ENCODE results near the gene GUCY1A1.

The GUCY1A1 gene

GRCh38 chr4:155724731-155725130 lies 58.1 kb downstream of the GUCY1A1 start:
- DNase-seq (ENCODE audit: insufficient read length, low spot score) = no peak
- no peak for FAIRE-seq

GRCh38 chr4:155734065-155734464 lies 67.4 kb downstream of the GUCY1A1 start:
- no peak for DNase-seq (ENCODE audit: insufficient read length, low spot score)
- FAIRE-seq = no peak

- FAIRE-seq (no peak), DNase-seq (ENCODE audit: insufficient read length, low spot score) (no peak)
Observed at GRCh38 chr4:155734951-155735350, 68.3 kb downstream of the GUCY1A1 start.

- FAIRE-seq = no peak
- DNase-seq (ENCODE audit: insufficient read length, low spot score) = no peak
Observed at GRCh38 chr4:155735496-155735895, 68.8 kb downstream of the GUCY1A1 start.

GRCh38 chr4:155738548-155738947 lies 71.9 kb downstream of the GUCY1A1 start:
- no peak for FAIRE-seq
- DNase-seq (ENCODE audit: insufficient read length, low spot score) = no peak

GRCh38 chr4:155741546-155741945 lies 74.9 kb downstream of the GUCY1A1 start:
- DNase-seq (ENCODE audit: insufficient read length, low spot score) = no peak
- FAIRE-seq = no peak

GRCh38 chr4:155742310-155743015 lies 75.8 kb downstream of the GUCY1A1 start:
- DNase-seq (ENCODE audit: insufficient read length, low spot score) (no peak), FAIRE-seq (no peak)

GRCh38 chr4:155745984-155746383 lies 79.3 kb downstream of the GUCY1A1 start:
- no peak for FAIRE-seq
- no peak for DNase-seq (ENCODE audit: insufficient read length, low spot score)

- FAIRE-seq (no peak), DNase-seq (ENCODE audit: insufficient read length, low spot score) (no peak)
Observed at GRCh38 chr4:155748039-155748438, 81.4 kb downstream of the GUCY1A1 start.

GRCh38 chr4:155749041-155749440 lies 82.4 kb downstream of the GUCY1A1 start:
- no peak for FAIRE-seq
- DNase-seq (ENCODE audit: insufficient read length, low spot score) = no peak

- FAIRE-seq = no peak
- DNase-seq (ENCODE audit: insufficient read length, low spot score) = no peak
Observed at GRCh38 chr4:155751569-155751968, 84.9 kb downstream of the GUCY1A1 start.

- FAIRE-seq = no peak
- no peak for DNase-seq (ENCODE audit: insufficient read length, low spot score)
Observed at GRCh38 chr4:155757745-155758265, 91.2 kb downstream of the GUCY1A1 start.

- DNase-seq (ENCODE audit: insufficient read length, low spot score) (peak; percentile 95), FAIRE-seq (peak; percentile 77)
Observed at GRCh38 chr4:155758481-155759371, 92.1 kb downstream of the GUCY1A1 start, which contains the start of gene GUCY1B1. Gene GUCY1B1 (plus strand): TSS chr4:155759021. CDS start chr4:155759141, 120 bp downstream.

GRCh38 chr4:155759372-155760252 lies 93.0 kb downstream of the GUCY1A1 start:
- DNase-seq (ENCODE audit: insufficient read length, low spot score) = peak; percentile 32
- no peak for FAIRE-seq

- no peak for FAIRE-seq
- no peak for DNase-seq (ENCODE audit: insufficient read length, low spot score)
Observed at GRCh38 chr4:155761047-155761446, 94.4 kb downstream of the GUCY1A1 start.

- DNase-seq (ENCODE audit: insufficient read length, low spot score) (no peak), FAIRE-seq (no peak)
Observed at GRCh38 chr4:155761916-155762315, 95.3 kb downstream of the GUCY1A1 start.

GRCh38 chr4:155762334-155762733 lies 95.7 kb downstream of the GUCY1A1 start:
- FAIRE-seq = no peak

GRCh38 chr4:155763551-155763950 lies 96.9 kb downstream of the GUCY1A1 start:
- no peak for DNase-seq (ENCODE audit: insufficient read length, low spot score)
- FAIRE-seq = no peak

More at GRCh38 chr4:155762334-155762733, 95.7 kb downstream of the GUCY1A1 start:
- no peak for DNase-seq (ENCODE audit: insufficient read length, low spot score)

GRCh38 chr4:155765149-155765548 lies 98.5 kb downstream of the GUCY1A1 start:
- no peak for DNase-seq (ENCODE audit: insufficient read length, low spot score)
- FAIRE-seq = no peak

GRCh38 chr4:155766622-155767021 lies 100.0 kb downstream of the GUCY1A1 start:
- FAIRE-seq = no peak
- DNase-seq (ENCODE audit: insufficient read length, low spot score) = no peak

All from HTR-8/SVneo (cell line).